Kidney tubule cell (primary cell): ENCODE results near the gene FOXP1.
"Not testable (repeated sequence)": the region's sequence is repeated elsewhere in the genome, so short reads cannot be mapped to it uniquely, and the experiment has no call there.

Experiments
- DNase-seq: peaks from one replicate; pipeline ENCODE4 v3.0.0-alpha.2; 2018; ENCODE audit warnings: low spot score

Gene FOXP1

DNA sequence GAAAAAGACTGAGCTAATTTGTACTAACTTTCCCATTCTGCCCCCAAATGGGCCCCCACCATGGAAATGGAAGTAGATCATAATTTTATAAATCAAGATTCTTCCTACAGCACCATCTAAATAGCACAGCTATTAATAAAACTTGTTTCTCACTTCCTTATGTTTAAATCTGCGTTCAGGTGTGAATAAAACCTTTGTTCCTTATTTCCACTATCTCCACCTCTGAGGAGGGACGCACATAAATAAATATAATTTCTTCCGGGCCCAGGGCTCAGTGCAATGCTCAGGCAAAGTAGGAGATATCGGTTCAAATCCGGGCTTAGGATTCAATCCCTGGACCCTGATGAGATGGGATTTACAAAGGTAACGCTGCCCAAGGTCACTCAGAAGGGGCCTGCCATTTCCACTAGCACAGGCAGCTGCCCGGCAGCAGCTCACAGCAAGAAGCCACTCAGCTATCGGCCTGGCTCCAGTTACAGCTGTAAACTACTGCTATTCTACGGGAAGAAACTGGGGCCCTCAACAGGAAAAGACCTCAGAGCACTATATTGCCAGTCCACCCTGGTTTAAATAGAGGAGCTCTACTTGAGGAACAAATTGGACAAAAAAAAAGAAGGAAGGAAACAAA, 52.5 kb downstream of the FOXP1 start:
- DNase-seq, result no peak

DNA sequence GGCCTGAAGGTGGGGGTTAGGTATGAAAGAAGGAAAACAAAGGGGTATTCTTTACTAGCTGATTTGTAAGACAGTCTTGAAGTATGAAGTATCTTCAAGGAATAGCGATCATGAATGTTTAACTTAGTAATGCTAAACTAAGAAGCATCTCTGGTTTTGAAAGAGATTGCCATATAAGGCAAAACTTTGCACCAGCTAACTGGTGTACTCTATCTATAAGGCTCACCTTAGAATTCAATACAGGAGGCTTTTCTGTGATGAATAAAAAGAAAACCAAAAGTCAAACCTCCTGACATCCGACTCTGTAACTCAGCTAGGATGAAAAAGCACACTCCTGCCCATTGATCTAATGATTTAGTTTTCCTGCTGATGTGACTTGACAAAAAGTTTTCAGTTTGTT, 54.7 kb downstream of the FOXP1 start:
- peak; percentile 55 for DNase-seq

DNA sequence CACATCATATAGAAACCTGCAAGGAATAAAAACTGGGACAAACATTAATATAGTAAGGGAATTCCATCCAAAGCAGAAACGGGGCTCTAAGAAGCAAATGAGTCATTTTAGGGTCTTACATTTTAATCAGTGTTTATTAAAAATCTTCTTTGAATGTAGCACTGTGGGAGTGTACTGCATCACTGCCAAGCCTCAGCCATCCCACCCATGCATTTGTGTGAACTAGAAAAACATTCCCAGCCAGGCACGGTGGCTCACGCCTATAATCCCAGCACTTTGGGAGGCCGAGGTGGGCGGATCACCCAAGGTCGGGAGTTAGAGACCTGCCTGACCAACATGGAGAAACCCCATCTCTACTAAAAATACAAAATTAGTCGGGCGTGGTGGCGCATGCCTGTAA, 57.1 kb downstream of the FOXP1 start:
- DNase-seq, result not testable (repeated sequence)

DNA sequence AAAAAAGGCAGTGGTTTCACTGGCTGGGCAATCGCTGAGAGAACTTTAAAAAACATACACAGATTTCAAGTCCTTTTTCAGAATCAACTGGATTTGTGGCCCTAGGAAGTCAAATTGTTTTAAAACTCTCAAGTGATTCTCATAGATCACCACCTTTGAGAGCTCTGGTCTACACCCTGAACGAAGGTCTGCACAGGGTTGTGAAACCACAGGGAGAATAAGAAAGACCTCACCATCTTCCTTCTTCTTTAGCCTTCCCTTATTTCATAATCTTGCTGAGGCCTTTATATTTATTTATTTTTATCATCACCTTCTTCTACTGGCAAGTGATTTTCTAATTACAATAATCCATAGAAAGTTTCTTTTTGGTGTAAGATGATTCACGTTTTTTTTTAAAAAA, 58.1 kb downstream of the FOXP1 start:
- DNase-seq, result no peak

GRCh38 chr3:71524672-71525071, 58.9 kb downstream of the FOXP1 start:
- DNase-seq, result no peak

- DNase-seq, result no peak
Measured at GRCh38 chr3:71523628-71524027, 59.9 kb downstream of the FOXP1 start.

DNA sequence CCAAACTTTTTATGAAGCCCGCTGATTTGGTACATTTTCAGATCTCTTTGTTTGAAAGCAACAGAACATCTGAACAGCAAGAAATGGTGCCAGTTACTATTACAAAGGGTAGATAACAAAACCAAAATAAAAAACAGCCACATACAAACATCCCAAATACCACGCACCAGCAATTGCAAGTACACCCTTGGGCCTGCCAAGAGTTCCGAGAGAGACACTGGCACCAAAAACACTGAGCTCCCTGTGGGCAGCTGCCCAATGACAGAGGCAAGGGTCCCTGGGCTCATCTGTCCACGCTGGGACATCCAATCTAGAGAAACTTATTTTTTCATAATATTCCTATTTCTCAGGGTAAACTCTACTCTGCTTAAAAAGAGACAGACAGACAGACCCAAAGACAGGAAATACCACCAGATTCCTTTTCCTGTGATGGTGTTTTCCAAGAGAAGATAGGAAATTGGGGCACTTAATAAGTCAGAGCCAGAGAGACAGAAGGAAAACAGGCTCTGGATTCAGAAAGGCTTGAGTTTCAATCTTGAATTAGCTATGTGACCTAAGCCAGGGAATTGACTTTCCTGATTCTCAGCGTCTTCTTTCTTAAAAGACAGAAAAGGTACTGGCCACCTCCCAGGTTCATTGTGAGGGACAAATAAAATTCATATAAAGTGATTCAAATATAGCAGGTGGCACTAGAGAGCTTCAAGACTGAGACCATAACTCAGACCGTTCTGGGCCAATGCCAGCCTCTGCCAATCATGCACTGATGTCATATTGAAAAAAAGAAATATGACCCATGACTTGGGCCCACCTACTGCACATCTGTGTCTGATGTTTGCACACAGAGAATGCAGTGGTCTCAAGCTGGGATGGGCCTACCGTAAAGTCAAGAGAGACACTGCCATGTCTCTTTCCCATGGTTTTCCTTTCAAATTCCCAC, 61.3 kb downstream of the FOXP1 start:
- no peak for DNase-seq

DNA sequence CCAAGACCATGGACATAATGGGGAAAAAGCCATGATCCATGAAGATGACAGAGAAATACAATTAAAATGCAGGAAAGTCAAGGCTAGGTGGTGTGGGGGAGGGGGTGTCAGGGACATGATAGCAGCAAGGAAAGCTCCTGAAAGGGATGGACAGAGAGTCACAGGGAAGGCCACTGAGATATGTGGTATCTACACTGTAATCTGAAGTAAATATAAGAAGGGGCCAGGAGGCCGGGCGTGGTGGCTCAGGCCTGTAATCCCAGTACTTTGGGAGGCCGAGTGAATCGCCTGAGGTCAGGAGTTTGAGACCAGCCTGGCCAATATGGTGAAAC, 62.5 kb downstream of the FOXP1 start:
- DNase-seq, result no peak

GRCh38 chr3:71520161-71521020, 63.1 kb downstream of the FOXP1 start:
- DNase-seq, result no peak

- DNase-seq, result peak; percentile 59
Measured at GRCh38 chr3:71518089-71518488, 65.4 kb downstream of the FOXP1 start.

DNA sequence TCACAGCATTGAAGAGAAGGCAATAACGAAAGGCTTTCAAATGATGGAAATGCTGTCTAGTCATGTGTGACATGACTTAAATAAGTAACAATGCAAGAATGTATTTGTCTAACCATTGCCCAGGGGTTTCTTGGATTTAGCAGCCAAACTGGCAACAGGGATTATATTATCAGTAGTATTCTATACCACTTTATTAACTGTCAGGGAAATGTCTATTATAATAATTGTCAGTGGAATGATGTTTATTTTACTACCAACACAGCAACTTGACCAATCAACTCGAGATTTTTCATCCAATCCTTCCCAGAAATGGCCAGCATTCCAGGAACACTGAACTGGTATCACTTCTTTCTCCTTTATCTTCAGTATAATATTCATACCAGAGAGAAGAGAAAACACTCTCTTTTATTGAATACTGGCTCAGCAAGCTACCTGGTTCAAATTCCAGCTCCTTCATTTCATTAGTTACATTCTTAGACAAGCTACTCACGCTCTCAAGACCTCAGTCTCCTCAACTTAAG, 66.2 kb downstream of the FOXP1 start:
- peak; percentile 87 for DNase-seq

- peak; percentile 42 for DNase-seq
Measured at GRCh38 chr3:71515636-71516365, 67.7 kb downstream of the FOXP1 start.

DNA sequence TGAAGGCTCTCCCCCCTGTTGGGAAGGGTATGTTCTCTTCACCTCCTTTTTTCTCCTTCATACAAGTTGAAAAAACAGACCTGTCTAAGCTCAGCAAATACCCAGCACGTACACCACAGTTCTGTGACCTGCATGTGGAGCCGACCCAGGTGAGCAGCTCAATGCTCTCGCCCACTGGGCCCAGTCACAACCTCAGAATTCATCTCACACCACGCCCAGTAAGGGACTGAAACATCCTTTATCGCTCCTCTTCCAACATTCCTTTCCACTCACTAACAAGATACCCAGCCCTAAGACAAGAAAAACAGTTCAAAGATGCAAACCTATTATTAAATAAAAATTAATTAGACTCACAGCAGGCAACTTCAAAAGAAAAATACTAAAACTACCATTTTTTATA, 68.9 kb downstream of the FOXP1 start:
- peak; percentile 76 for DNase-seq

DNA sequence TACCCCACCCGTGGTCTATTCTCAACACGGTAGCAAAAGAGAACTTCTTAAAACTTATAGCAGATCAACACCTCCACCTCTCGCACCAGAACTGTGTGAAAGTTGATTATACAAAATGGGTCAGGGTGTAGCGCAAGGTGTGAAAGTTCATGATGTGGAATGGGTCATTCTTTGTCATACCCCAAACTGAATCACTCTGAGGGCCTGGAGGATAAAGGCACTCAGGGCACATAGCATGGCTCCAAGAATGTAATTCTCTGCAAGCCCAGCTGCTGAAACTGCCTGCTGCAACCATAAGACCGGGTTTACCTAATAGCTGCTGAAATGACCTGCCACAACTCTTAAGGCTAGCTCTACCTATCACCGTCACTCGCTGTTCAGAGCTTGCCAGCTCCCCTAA, 70.0 kb downstream of the FOXP1 start:
- no peak for DNase-seq

DNA sequence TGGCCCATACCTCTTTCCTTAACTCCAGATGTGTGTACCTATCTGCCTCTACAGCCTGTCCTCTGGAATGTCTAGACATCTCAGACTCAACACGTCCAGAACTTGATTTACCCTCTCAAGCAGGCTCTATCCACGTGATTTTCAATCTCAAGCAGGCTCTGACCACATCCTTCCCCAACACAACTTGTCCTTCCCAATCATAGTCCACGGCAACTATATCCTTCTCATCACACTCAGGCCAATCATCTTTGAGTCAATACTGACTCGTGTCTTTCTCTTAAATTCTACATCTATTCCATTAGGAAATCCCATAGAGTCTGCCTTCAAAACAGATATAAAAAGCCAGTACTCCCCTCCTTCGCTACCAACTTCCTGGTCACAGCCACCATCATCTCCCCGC, 70.4 kb downstream of the FOXP1 start:
- DNase-seq, result peak; percentile 41

- no peak for DNase-seq
Measured at GRCh38 chr3:71512544-71512943, 71.0 kb downstream of the FOXP1 start.

- DNase-seq, result peak; percentile 33
Measured at GRCh38 chr3:71512000-71512399, 71.5 kb downstream of the FOXP1 start.

GRCh38 chr3:71511446-71511845, 72.1 kb downstream of the FOXP1 start:
- no peak for DNase-seq

GRCh38 chr3:71511037-71511436, 72.5 kb downstream of the FOXP1 start:
- DNase-seq, result peak; percentile 94

- peak; percentile 62 for DNase-seq
Measured at GRCh38 chr3:71510510-71510909, 73.0 kb downstream of the FOXP1 start.

DNA sequence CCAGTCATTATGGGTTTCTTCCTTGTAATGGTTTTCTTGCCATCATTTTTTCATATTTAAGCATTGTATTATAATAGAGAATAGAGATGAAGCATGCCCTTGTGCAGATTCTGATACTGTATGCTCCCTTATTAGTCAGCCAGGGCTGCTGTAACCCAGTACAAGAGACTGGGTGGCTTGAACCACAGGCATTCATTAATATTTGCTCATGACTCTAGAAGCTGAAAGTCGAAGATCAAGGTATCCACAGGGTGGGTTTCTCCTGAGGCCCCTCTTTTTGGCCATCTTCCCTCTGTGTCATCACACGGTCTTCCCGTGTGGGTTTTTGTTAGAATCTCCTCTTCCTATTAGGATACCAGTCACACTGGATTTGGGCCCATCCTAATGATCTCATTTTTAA, 74.5 kb downstream of the FOXP1 start:
- DNase-seq, result peak; percentile 48
